ENCODE data around the gene PCNT. TPM values are rescaled to one million over a fixed set of nuclear protein-coding genes. Genes with fewer than 3 reads are reported as not detected.

Gene PCNT
- total RNA-seq, 1 experiment from 2014 or later, result 35.7 TPM

DNA sequence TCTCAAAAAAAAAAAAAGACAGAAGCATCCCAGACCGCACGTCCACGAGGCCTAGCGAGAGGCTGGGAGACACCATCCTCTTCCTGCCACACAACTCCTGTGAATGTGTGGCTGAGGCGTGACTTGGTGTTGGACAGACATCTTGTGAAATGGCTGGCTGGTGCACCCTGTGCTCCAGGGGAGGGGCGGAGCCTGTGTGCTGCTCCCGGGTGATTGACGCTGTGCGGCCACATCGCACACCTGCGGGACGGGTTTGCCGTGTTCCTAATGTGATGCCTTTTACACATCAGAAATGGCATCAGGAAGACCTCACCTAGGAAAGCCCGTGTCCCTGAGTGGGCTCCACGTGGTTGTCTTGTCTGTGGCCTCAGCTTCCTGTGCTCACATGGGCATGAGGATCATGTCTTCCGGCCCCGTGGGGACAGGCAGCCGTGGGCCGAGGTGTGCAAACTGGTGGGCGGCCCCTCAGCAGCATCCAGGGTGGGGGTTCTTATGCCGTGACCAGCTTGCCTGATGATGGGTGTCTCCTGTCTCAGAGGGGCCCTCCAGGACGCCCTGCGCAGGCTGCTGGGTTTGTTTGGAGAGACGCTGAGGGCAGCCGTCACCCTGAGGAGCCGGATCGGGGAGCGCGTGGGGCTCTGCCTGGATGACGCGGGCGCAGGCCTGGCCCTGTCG lies 64.4 kb downstream of the PCNT start:
- no peak for DNase-seq
- Histone ChIP-seq H3K27me3 (no peaks in the 10 kb centered on the region), H3K4me1 (peaks cover 11% of the 10 kb centered on the region), H3K4me3 (no peak overlapping the region), H3K27ac (no peak overlapping the region), H3K36me3 (peaks cover 11% of the 10 kb centered on the region; the same call in 1 of the 2 replicates), H3K9me3 (replicated peaks) (no peaks in the 10 kb centered on the region)

DNA sequence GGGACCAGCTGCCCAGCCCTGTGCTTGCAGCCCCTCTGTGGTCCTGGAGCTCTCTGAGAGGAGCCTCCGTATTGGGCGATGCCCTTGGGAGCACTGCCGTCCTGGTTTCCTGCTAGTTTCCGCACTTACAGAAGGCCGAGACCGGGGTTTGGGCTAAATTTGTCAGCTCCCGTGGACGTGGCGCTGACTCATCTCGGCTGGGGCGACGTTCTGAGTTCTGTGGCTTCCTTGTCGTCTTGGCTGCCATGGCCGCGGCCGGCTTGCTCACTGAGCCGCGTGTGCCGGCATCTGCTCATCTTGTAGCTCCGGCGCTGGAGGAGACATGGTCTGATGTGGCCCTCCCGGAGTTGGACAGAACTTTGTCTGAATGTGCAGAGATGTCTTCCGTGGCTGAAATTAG lies 64.9 kb downstream of the PCNT start:
- peaks cover 16% of the 10 kb centered on the region for H3K4me1 ChIP-seq
- no peak for DNase-seq
- H3K36me3 ChIP-seq, result peaks cover 11% of the 10 kb centered on the region; the same call in 1 of the 2 replicates
- no peaks in the 10 kb centered on the region for H3K9me3 ChIP-seq (replicated peaks)
- H3K27me3 ChIP-seq, result no peaks in the 10 kb centered on the region
- no peak overlapping the region for H3K4me3 ChIP-seq
- H3K27ac ChIP-seq, result no peak overlapping the region

DNA sequence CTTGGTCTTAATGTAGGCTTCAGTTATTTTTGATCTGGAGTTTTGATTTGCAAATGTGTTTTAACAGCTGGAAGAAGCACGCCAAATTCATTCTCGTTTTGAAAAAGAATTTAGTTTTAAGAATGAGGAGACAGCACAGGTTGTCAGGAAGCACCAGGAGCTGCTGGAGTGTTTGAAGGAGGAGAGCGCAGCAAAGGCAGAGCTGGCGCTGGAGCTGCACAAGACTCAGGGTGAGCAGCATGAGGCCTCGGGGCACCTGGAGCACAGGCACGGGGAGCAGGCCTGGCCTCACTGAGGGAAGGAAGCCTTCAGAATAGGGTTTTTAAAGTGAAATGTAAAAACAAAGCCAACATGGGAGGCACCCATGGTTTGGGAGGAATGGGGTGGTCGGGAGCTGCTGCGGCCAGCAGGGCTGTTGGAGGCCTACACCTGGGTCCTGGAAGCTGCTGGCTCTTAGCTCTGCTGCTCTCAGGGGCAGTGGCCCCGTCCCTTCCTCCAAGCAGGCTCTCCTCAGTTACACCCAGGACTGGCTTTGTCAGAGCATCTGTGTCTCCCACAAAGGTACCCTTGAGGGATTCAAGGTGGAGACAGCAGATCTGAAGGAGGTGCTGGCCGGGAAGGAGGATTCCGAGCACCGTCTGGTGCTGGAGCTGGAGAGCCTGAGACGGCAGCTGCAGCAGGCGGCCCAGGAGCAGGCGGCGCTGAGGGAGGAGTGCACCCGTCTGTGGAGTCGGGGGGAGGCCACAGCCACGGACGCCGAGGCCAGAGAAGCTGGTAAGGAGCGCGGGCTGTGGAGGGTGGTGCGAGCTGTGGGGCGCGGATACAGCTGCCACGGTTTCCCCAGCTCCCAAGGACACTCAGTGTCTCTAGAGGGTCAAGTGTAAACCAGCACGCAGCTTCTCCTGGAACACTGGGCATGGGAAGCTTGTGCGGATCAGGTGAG lies 66.9 kb downstream of the PCNT start:
- Histone ChIP-seq H3K9me3 (replicated peaks) (no peaks in the 10 kb centered on the region), H3K27me3 (no peaks in the 10 kb centered on the region), H3K4me3 (no peak overlapping the region), H3K36me3 (peaks cover 5% of the 10 kb centered on the region; the same call in 1 of the 2 replicates), H3K27ac (no peak overlapping the region), H3K4me1 (peaks cover 28% of the 10 kb centered on the region)
- no peak for DNase-seq

DNA sequence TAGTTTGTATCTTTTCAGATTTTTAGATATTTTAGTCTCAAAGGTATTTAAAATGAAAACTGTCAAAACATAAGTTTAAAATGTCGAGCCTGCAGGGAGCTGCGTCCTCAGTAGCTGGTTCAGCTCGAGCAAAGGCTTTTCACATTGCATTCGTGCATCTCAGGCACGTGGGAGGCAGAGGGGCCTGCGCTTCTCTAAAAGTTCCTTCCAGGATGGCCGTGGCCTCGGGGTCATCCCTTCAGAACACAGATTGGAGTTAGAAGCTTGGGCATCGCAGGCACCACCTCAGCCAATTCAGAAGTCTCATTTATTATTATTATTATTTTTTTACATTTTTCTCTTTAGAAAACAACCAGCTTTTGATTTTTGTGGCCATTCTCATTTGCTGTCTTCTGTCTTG lies 67.8 kb downstream of the PCNT start:
- peaks cover 5% of the 10 kb centered on the region; the same call in 1 of the 2 replicates for H3K36me3 ChIP-seq
- DNase-seq, result no peak
- no peak overlapping the region for H3K4me3 ChIP-seq
- H3K4me1 ChIP-seq, result peaks cover 28% of the 10 kb centered on the region
- no peaks in the 10 kb centered on the region for H3K27me3 ChIP-seq
- no peaks in the 10 kb centered on the region for H3K9me3 ChIP-seq (replicated peaks)
- H3K27ac ChIP-seq, result no peak overlapping the region

DNA sequence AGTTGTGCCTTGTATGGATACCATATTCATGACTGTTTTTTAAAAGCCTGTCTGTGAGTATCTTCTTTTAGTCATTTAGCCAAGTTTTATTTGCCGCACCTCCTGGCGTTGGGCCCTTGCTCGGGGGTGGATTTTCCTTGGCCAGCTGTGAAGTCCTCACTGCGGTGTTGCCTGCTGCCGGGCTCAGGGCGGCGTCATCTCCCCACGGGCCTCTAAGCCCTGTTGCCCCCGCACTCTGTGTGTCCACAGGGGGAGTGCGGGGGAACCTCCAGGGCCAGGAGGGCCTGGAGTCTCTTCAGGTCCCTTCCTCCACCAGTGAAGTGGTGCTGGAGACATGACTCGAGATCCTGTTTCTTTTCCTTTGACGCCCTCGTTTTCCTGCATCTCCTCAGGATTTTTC lies 69.0 kb downstream of the PCNT start:
- peaks cover 5% of the 10 kb centered on the region; the same call in 1 of the 2 replicates for H3K36me3 ChIP-seq
- peak; percentile 63 to 70 for DNase-seq
- H3K27me3 ChIP-seq, result no peaks in the 10 kb centered on the region
- no peak overlapping the region for H3K4me3 ChIP-seq
- H3K27ac ChIP-seq, result peak overlapping the region; percentile 89
- H3K4me1 ChIP-seq, result peaks cover 28% of the 10 kb centered on the region
- H3K9me3 ChIP-seq (replicated peaks), result no peaks in the 10 kb centered on the region

DNA sequence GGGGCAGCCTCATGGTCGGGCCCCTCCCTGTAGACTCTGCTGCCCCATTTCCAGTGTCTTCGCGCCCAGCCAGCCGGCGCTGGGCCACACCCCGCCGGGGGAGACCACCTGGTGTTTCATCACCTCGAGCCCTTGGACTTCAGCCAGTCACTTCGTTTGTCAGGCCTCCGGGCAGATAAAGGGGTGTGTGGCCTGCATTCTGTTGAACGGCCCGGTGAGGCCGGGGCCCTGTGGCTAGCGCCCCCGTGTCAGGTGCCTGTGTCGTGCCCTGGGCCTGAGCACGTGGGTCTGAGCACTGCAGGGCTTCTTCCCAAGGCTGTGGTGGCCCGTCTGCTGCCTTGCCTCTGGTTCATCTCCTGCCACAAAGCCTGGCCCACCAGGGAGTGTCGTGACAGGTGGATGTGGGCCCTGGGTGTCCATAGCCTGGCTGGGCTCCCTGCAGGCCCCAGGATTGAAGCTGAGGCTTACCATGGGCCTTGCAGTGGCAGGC lies 69.5 kb downstream of the PCNT start:
- Histone ChIP-seq H3K9me3 (replicated peaks) (no peaks in the 10 kb centered on the region), H3K27me3 (no peaks in the 10 kb centered on the region), H3K27ac (peak overlapping the region; percentile 89), H3K4me3 (peak overlapping the region; percentile 15), H3K36me3 (peaks cover 10% of the 10 kb centered on the region), H3K4me1 (peaks cover 28% of the 10 kb centered on the region)
- peak; percentile 62 to 71 for DNase-seq

DNA sequence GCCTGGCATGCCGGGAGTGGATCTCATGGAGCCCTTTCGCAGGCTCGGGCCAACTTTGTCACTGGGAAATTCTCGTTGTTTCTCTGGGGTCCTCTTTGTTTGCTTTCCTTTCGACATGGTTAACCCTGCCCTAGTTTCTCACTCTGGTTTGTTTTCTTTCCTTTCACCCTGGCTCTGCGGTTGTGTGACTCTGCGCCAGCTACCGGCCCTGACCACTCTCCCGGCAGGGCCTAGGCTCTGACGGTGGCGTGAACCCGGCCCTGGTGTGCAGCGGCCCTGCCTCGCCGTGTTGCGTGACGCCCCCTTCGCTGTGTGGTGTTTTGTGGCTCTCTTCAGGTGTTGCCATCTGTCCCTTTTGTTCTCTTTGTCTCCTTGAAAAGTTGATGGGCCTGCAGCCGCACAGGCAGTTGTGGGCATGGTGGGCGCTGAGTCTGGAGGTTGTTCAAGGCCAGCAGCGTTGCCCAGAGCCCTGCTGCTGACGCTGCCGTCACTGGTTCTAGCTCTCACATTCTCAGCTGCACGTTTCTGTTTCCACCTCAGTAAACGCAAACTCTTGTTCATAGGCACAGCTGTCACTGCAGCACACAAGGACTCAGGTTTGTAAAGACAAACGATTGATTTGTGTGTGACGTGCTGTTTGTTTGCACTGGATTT lies 70.1 kb downstream of the PCNT start:
- Histone ChIP-seq H3K27me3 (no peaks in the 10 kb centered on the region), H3K36me3 (peaks cover 10% of the 10 kb centered on the region), H3K4me3 (peak overlapping the region; percentile 15), H3K27ac (peak overlapping the region; percentile 89), H3K9me3 (replicated peaks) (no peaks in the 10 kb centered on the region), H3K4me1 (peaks cover 28% of the 10 kb centered on the region)
- DNase-seq, result peak; percentile 77 to 79

DNA sequence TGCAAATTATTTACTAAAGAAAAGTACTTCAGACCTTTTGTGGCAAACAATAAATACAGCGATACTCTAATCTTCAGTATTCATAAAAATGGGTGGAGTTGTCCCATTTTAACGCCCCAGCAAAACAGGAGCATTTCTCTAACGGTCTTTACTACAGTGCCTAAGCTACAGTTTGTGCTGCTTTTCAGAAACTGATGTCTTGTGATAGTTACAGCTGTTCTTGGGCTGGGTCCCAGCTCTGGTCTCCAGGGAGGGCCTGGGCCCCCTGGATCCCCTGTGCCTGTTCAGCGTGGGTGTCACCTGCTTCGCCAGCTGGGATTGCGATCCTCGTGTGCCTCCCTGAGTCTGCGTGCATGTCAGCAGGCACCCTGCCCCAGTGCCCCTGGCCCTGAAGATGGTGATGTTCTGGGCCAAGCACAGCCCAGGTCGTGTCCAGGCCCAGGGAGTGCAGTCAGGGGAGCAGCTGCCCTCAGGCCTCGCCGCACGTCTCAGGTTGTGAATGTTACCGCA lies 70.7 kb downstream of the PCNT start:
- peak; percentile 56 to 65 for DNase-seq
- Histone ChIP-seq H3K36me3 (peaks cover 15% of the 10 kb centered on the region), H3K27ac (peak overlapping the region; percentile 89)

DNA sequence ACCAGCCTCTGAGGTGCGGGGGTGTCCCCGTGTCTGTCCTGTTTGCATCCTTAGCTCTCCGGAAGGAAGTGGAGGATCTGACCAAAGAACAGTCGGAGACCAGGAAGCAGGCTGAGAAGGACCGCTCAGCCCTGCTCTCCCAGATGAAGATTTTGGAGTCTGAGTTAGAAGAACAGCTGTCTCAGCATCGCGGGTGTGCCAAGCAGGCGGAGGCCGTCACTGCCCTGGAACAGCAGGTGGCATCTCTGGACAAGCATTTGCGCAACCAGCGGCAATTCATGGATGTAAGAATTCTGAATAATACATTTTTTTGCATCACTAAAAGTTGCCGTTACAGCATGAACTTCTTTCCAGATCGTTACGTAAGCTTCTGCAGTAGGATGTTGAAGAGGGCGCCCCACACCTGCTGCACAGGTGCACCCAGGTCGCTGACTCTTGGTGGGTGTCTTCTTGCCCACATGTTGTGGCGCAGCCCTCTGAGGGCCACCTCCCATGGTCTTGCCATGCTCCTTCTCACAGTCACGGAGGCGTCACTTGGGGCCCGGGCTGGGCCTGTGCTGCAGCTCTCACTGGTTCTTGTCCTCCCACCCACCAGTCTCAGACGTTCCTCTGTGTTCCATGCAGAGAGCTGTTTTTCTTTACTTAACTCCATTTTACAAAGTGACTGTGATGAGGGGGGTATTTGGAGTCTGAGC lies 73.4 kb downstream of the PCNT start:
- peaks cover 17% of the 10 kb centered on the region for H3K36me3 ChIP-seq
- no peaks in the 10 kb centered on the region for H3K9me3 ChIP-seq (replicated peaks)
- DNase-seq, result no peak

More for the DNA sequence above, 70.7 kb downstream of the PCNT start:
- Histone ChIP-seq H3K4me3 (no peak overlapping the region; the same call in 1 of the 2 replicates), H3K4me1 (peaks cover 28% of the 10 kb centered on the region), H3K27me3 (no peaks in the 10 kb centered on the region), H3K9me3 (replicated peaks) (no peaks in the 10 kb centered on the region)

DNA sequence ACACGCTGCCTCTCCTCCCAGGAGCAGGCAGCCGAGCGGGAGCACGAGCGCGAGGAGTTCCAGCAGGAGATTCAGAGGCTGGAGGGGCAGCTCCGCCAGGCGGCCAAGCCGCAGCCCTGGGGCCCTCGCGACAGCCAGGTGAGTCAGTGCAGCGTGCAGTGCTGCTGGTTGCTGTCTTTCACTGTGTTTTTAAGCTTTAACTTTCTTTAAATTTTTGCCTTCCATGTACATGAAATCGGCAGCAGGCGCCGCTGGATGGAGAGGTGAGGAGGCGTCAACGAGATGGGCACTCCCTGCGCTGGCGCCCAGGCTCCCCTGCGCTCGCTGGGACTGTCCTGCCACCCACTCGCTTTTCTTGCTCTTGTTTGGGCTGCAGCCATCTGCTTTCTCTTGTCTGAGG lies 74.0 kb downstream of the PCNT start:
- no peaks in the 10 kb centered on the region for H3K9me3 ChIP-seq (replicated peaks)
- no peaks in the 10 kb centered on the region for H3K27me3 ChIP-seq
- H3K4me3 ChIP-seq, result no peak overlapping the region
- H3K27ac ChIP-seq, result no peak overlapping the region
- H3K4me1 ChIP-seq, result peaks cover 21% of the 10 kb centered on the region
- DNase-seq, result no peak
- H3K36me3 ChIP-seq, result peaks cover 23% of the 10 kb centered on the region

More for the DNA sequence above, 73.4 kb downstream of the PCNT start:
- H3K27ac ChIP-seq, result no peak overlapping the region
- no peak overlapping the region for H3K4me3 ChIP-seq
- H3K4me1 ChIP-seq, result peaks cover 28% of the 10 kb centered on the region
- H3K27me3 ChIP-seq, result no peaks in the 10 kb centered on the region

DNA sequence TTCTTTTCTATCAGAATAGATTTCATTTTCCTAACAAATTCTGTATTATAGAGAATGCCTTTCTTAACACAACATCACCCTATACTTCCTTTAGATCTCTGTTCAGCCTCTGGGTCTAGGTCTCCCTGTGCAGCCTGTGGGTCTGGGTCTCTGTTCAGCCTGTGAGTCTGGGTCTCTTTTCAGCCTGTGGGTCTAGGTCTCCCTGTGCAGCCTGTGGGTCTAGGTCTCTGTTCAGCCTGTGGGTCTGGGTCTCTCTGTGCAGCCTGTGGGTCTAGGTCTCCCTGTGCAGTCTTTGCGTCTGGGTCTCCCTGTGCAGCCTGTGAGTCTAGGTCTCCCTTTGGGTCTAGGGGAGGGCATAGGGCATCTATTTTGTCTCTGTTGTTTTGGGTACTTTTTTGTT lies 75.2 kb downstream of the PCNT start:
- H3K36me3 ChIP-seq, result peaks cover 23% of the 10 kb centered on the region
- H3K4me1 ChIP-seq, result peaks cover 10% of the 10 kb centered on the region
- H3K27me3 ChIP-seq, result no peaks in the 10 kb centered on the region
- H3K4me3 ChIP-seq, result no peak overlapping the region
- DNase-seq, result no peak
- H3K9me3 ChIP-seq (replicated peaks), result no peaks in the 10 kb centered on the region
- no peak overlapping the region for H3K27ac ChIP-seq

DNA sequence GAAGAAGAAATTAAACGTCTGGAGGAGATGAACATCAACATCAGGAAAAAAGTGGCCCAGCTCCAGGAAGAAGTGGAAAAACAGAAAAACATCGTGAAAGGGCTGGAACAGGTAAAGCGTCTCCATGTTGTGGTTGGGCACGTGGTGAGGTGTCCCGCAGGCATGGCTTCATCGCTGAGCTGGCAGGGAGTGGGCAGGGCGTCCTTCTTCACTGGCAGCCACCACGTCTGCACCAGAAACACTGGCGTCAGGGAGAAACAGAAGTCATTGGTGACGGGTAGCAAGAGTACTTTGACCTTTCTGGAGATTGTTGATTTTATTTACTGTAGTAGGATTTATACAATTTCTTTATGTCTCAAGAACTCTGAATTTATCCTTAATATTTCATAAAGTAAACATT lies 75.7 kb downstream of the PCNT start:
- no peaks in the 10 kb centered on the region for H3K27me3 ChIP-seq
- no peak overlapping the region for H3K27ac ChIP-seq
- peaks cover 26% of the 10 kb centered on the region for H3K36me3 ChIP-seq
- no peak for DNase-seq
- peaks cover 4% of the 10 kb centered on the region for H3K4me1 ChIP-seq
- no peak overlapping the region for H3K4me3 ChIP-seq
- no peaks in the 10 kb centered on the region for H3K9me3 ChIP-seq (replicated peaks)

DNA sequence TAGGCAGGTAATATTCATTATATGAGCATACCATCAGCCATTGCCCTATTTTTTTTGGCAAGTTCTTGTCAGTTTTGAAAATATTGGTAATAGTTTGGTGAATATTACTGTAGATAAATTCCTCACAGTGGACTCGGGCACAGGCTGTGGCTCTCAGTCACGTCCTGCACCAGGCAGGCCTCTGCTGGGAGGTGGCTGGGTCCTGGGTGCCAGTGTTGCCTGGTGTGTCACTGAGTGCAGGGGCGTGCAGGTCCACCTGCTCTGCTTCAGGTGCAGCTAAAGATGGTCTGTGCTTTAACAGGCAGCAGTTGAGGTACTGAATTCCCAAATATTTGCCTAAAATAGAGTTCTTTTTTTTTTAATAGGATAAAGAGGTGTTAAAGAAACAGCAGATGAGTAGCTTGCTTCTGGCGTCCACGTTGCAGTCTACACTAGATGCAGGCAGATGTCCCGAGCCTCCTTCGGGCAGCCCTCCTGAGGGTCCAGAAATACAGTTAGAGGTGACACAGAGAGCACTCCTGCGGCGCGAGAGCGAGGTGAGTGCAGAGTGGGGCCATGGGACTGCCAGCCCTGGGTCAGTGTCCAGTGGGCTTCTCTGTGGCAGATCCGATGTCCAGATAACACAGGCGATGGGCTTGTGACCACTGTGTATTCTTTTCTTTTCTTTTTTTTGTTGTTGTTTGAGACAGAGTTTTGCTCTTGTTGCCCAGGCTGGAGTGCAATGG lies 77.4 kb downstream of the PCNT start:
- Histone ChIP-seq H3K4me3 (no peak overlapping the region), H3K27ac (no peak overlapping the region), H3K9me3 (replicated peaks) (no peaks in the 10 kb centered on the region), H3K36me3 (peaks cover 26% of the 10 kb centered on the region), H3K27me3 (no peaks in the 10 kb centered on the region), H3K4me1 (no peaks in the 10 kb centered on the region)
- DNase-seq, result no peak
